ENCODE measurements around the gene NUAK1.

The NUAK1 gene

DNA sequence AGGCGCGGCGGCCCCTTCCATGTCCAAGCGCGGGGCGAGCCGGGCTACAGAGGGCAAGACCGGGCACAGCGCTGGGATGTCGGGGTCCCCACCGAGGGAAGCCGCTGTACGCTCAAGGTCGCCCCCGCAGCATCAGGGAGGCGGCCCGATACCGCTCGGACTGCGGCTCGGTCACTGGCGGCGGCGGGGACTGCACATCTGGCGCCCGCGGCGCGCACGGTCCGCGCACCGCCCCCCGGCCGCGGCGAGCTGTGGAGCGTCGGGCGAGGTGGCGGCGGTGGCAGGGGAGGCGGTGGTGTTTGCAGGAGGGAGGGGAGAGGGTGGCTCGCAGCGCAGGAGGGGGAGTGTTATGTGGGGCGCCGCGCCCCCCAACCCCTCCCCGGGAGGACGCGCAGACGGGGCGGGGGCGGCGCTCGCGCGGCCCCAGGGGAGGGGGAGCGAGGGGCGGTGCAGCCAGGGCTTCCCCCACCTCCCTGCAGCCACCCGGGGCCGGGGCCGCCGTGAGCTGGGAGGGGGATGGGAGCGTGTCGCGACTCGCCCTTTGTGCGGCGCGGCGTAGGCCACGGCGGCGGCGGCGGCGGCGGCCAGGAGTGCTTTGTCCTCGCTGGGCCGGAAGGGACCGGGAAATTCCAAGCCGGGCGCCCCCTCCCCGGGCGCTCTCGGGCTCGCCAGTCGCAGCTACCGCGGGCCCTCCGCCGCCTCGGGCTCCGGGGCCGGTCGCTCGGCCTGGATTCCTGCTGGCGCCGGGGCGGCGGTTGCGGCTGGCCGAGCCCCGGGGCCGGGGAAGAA is at the start of gene NUAK1:
TSS of gene NUAK1 (minus strand) at position 322 of the 789 bp plus-strand sequence. CDS start at position 21, 301 bp downstream.
- DNase-seq: peak; percentile 31

DNA sequence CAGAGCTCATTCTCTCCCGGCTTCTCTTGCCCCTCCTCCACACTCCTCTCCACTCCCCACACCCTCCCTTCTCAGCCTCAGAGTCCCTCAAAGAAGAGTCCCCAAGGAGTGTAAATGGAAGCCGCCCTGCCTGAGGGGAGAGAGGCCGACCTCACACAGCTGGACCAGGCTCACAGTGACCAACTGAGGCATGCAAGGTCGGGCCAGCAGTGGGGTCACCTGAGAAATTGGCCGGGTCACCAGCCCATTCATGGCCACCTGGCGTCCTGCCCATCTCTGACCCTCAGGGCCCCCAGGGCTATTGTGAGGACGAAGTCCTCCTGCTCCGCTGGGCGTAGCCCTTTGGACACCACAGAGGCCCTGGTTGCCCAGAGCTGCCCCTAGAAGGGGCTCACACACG is 49.5 kb upstream of the NUAK1 start:
- DNase-seq: no peak

DNA sequence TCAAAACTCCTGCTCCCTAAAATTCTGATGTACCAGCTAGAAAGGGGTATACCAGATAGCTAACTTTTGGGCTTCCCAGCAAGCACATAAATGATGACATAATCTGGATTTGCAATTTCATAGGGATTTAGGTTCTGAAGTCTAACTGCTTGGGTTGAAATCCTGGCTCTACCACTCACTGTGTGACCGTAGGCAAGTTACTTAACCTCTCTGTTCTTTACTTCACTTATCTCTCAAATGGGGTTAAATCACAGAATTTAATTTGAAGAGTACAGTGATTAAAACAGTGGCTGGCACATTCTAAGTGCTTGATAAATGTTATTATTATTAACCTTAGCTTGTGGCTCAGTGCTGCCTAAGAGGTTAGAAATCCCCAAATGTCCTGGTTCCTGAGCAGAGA is 49.1 kb upstream of the NUAK1 start:
- DNase-seq: no peak

DNA sequence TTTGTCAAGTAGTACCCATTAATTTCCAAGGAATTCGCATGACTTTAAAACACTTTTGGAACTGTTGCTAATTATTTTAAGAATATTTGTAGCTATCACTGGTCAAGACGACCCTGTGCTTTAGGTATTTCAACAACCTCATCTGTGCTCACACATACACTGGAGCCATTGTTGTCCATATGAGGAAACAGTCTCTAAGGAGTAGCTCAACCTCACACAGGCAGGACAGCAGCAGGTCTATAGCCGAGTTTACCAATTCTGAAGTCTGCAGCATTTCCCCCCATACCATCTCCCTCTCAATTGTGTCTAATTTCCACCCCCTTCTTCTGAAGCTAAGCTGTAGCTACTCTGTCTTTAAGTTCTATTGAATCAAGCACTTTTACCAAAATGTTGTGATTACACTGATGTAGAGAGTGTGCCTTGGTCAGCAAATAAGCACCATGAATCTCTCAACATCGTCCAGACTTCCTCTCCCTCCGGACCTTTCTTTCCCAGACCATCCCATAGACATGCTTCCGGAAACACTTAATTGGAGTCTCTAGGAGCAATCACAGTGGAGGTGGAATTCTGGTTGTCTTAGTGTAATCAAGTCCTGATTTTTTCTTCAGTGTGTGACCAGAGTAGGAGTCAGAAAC is 48.5 kb upstream of the NUAK1 start:
- DNase-seq: no peak

DNA sequence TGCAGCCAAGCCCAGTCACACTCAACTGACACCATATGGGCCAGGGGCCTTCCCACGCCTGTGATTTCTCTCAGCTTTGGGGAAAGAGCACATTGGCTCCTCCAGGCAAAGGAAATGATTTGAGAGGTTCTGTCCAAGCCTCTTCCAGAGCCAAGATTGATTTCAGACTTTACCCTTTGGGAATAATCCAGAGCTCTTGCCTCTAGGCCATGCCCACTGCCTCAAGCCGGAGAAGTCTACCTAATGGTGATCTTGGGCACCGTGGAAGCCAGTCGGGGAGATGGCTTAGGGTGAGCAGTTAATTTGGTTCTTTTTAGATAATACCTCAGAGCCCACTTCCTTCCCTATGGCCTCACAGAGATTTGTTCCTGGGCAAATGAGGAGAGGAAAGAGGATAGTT is 45.0 kb upstream of the NUAK1 start:
- DNase-seq: no peak

DNA sequence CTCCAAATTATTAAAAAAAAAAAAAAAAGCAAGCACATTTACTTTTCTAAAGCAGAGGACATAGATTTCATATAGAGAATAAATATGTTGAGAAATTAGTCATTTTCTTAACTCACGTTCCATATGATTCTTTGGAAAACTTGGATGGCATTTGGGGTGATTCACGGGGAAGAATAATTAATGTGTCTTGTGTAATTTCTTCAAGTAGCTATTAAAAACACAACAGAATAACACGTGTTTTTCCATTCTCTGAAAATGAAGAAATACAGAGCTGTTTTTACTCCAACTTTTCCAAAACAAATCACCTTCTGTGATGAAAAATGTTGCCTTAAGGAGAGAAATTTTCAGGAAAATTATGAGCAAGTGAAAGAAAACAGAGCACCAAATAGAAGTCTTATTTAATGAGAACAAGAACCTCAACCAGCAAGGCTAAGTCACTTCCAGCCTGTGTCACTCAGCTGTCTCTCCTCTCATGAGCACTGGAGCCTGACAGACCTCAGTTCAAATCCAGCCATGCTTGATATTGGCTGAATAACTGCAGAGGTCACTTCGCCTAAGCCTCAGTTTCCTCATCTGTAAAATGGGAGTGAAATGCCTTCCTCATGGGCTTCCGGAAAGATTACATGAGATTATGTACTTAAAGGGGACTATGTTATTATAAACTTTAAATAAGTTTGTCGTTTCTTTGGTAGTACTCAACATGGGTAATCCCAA is 42.8 kb upstream of the NUAK1 start:
- DNase-seq: no peak

DNA sequence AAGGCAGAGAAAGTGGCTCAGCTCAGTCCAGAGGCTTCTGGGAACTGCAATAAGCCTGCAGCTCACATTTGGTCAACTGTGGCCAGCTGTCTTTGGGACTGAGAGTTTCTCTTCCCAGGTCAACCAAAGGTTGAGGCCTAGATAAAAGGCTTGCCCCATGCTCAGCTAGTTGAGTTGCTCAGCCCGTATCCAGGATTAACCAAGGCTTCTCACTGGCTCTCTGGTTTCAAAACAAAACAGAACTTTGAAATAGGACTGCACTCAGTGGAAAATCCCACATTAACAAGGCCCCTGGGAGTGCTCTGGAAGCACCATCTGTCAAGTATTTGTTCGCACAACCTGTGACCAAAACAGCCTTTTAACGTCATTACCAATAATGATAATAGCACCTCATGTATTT is 40.3 kb upstream of the NUAK1 start:
- no peak for DNase-seq

DNA sequence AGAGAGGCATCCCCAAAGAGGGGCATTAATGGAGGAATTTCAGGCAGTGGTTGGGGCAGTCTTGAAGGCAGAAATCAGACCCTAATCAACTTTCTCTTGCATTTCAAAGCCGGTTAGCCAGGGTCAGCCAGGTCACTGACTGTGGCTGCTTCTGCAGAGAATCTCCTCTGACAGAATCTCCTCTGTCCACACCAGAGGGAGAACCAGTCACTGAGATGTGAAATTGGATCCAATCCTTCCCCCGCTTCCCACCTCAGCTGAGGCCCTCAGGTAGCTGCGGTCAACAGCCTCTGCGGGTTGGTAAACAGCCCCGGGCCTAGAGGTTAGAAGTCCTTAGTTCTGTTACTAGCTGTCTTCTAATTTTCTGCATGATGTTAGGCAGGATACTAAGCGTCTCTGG is 39.8 kb upstream of the NUAK1 start:
- DNase-seq: no peak

- DNase-seq: no peak
These were observed 37.8 kb upstream of the NUAK1 start for GRCh38 chr12:106176560-106176959.

DNA sequence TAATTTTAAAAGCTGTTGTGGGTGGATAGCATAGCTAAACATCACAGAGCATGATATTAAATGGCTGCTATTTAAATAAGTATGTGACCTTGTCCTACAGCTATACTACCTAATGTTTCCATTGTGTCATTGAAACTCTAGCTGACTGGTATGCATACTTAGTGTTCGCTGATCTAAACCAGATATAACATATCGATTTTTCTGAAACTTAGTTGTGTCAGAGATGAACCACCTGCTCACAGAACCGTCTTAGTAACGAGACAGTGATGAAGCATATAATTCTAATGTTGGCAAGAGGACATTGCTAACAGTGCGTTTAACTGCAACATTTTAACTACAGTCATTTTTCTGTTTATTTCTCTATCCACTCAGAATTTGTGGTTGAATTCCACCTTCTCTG is 36.1 kb upstream of the NUAK1 start:
- no peak for DNase-seq

GRCh38 chr12:106173442-106173841 is 34.7 kb upstream of the NUAK1 start:
- DNase-seq: no peak

GRCh38 chr12:106171117-106171750 is 32.5 kb upstream of the NUAK1 start:
- DNase-seq: no peak

DNA sequence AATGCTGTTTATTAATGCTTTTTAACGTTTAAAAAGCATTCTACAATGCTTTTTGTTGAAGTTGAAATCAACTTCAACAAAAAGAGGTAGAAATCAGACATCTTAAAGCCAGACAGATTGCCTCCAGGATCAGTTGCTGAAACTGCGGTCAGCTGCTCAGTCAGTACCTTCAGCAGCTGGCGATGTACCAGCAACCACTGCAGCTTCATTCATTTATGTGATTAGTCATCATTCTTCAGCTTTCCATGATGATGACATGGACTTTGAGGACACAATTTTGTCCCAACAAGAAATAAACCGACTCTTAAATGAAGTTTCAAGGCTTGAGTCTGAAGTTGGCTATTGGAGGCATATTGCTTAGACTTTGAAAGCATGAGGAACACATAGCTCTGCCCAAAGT is 31.5 kb upstream of the NUAK1 start:
- DNase-seq: no peak

DNA sequence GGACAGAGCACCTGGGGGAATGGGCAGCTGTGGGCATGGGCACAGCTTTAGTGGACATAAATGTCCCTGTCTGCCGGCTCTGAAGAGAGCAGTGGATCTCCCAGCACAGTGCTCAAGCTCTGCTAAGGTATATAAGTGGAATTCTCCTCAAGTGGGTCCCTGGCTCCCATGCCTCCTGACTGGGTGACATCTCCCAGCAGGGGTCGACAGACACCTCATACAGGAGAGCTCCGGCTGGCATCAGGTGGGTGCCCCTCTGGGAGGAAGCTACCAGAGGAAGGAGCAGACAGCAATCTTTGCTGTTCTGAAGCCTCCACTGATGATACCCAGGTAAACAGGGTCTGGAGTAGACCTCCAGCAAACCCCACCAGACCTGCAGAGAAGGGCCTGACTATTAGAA is 25.0 kb upstream of the NUAK1 start:
- no peak for DNase-seq

DNA sequence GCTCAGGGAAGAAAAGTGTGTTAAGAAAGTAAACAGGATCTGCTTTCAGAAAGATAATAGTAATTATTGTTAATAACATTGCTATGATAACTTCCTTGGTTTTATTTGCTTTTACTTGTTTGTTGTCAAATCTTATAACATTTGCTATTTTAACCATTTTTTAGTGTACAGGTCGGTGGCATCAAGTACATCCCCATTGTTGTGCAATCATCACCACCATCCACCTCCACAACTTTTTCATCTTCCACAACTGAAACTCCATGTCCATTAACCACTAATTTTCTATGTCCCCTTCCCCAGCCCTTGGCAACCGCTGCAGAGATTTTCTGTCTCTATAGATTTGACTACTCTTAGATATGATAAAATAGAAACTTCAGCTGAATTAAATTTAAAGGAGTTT is 22.7 kb upstream of the NUAK1 start:
- no peak for DNase-seq

- no peak for DNase-seq
These were observed 22.2 kb upstream of the NUAK1 start for GRCh38 chr12:106160915-106161314.

DNA sequence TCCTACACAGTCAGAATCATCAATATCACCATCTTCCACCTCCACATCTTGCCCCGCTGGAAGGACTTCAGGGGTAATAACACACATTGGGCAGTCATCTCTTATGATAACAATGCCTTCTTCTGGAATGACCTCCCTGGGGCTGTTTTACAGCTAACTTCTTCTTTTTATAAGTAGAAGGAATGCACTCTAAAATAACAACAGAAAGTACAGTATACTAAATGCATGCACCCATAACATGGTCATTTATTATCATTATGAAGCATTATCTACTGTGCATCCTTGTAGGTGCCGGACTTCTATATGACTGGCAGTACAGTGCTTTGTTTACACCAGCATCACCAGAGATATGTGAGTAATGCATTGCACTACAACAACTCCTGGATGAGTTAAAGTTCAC is 19.0 kb upstream of the NUAK1 start:
- no peak for DNase-seq

DNA sequence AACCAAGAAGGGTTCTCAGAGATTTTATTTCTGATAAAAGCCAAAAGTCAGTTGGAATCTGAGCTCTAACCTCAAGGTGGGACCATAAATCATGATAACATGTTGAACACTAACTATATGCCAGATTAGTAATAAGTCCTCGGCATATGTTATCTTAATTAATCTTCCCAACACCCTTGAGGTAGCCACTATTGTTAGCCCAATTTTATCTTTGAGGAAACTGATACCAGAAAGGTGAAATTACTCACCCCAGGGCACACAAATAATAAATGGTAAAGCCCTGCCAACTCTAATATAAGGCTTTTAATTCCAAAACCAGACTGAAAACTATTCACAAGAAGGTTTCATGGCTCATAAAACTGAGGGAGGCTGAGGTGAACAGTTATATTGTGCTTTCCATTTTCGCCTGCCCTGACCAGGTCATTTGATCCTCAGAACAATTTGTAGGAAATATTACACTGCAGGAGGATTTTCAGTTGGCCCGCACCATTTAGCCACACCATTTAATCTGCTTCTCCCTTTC is 16.1 kb upstream of the NUAK1 start:
- DNase-seq: no peak

GRCh38 chr12:106152334-106152733 is 13.6 kb upstream of the NUAK1 start:
- no peak for DNase-seq

- DNase-seq: no peak
These were observed 11.8 kb upstream of the NUAK1 start for GRCh38 chr12:106150555-106150954.

DNA sequence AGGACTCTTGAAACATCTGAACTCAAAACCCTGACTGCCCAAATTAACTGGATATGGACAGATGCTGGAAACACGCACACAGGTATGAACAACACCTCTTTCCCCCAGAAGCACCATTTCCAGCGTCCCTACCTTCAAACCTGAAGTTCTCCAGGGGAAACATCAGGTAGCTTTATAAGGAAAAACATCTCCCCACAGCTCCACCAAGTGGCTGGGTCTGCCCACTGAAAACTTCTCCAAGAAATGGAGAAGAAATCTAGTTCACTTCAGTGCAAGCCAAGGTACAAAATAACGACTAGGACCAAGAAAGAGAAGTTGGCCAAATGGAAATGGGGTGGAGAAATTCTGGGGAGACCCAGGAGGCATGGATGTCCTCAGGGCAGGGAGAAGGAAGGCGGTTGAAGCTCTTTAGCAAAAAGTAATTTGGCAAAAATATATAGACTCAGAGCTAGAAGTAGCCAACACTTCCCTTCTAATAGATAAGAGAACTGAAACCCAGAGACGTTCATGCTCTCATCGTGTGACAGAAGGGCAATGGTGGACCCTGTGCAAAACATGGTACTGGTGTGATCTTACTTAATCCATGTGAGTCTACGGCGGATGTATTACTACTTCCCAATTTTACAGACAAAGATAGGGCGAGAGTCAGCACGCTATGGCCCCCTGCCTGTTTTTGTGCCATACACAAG is 10.5 kb upstream of the NUAK1 start:
- no peak for DNase-seq

- no peak for DNase-seq
These were observed 9.2 kb upstream of the NUAK1 start for GRCh38 chr12:106147956-106148355.

DNA sequence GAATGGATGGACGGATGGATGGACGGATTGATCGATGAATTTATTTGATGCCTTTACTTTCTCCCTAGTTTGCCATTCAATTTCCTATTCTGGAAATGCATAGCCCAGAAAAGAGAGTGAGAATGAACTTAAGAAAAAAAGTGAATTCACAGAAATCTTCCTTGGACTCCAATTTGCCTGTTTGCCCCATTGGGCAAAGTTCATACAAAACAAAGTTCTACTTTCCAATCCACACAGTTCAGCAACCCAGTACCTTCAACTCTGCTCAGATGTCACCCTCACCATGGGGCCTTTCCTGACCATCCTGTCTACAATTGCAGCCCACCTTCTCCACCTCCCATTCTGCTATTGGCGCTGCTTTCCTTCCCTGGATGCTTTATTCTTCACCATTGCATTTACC is 8.2 kb upstream of the NUAK1 start:
- no peak for DNase-seq

All from NCI-H1048 (cell line).